ENCODE results near the gene TBX1. TPM values are rescaled to one million over a fixed set of nuclear protein-coding genes. Genes with fewer than 3 reads are reported as not detected.

The TBX1 gene
- total and polyA plus RNA-seq, 2 experiments from 2014 or later = 0.12 to 0.71 TPM

DNA sequence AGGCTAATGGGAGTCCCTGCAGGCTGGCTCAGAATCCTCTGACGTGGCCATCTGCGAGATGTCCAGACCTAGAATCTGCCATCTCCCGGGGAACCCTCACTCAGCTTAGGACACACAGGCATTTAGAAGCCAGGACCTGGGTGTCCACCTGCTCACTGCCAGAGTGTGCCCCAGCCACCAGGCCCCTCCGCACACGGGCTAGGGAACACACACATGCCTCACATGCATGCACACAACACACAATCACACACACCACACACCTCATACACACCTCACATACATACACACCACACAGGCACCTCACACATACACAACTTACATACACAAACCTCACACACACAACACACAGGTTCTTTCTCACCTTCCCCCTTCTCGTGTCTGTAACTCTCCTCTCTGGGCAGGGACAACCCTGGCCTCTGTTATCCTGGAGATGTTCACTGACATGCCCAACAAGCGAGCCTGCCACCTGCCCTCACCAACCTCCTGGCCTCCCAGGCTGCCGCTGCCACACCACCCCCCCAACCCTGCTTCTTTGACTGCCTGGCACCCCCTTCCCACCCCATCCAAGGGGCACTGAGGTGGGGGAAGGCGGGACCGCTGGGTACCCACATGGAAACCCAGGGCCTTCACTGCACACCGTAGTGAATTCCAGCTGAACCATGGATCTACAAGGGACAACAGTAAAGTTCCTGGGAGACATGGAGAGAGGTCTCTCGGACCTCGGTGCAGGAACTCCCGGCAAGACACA, 56.0 kb downstream of the TBX1 start:
- no peak for DNase-seq (ENCODE audit: low read depth in 1 of 2, low spot score in 1 of 2)
- Histone ChIP-seq H3K9me3 (ENCODE audit: low read depth) (no peaks in the 10 kb centered on the region), H3K4me3 (no peak overlapping the region), H3K27me3 (no peaks in the 10 kb centered on the region), H3K27ac (no peak overlapping the region), H3K4me1 (ENCODE audit: low read depth) (no peaks in the 10 kb centered on the region), H3K36me3 (no peaks in the 10 kb centered on the region)
- TF ChIP-seq, protein P1, sequence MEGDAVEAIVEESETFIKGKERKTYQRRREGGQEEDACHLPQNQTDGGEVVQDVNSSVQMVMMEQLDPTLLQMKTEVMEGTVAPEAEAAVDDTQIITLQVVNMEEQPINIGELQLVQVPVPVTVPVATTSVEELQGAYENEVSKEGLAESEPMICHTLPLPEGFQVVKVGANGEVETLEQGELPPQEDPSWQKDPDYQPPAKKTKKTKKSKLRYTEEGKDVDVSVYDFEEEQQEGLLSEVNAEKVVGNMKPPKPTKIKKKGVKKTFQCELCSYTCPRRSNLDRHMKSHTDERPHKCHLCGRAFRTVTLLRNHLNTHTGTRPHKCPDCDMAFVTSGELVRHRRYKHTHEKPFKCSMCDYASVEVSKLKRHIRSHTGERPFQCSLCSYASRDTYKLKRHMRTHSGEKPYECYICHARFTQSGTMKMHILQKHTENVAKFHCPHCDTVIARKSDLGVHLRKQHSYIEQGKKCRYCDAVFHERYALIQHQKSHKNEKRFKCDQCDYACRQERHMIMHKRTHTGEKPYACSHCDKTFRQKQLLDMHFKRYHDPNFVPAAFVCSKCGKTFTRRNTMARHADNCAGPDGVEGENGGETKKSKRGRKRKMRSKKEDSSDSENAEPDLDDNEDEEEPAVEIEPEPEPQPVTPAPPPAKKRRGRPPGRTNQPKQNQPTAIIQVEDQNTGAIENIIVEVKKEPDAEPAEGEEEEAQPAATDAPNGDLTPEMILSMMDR (IDR thresholded peaks at IDR 0.05; ENCODE audit: low read depth, low read length) = no peak

Other genes with a start within 250 kb of the TBX1 start
- gene CLDN5, start 236.4 kb upstream of the TBX1 start, total RNA-seq = 0.74 and 1.0 TPM in 2 replicates
- 0.13 and 0.50 TPM in 2 replicates for gene CLDN5, start 236.4 kb upstream of the TBX1 start, polyA plus RNA-seq
- gene SEPTIN5, start 46.3 kb upstream of the TBX1 start, total RNA-seq = 165 and 303 TPM in 2 replicates
- gene SEPTIN5, start 46.3 kb upstream of the TBX1 start, polyA plus RNA-seq = 129 and 260 TPM in 2 replicates
- gene GP1BB, start 37.2 kb upstream of the TBX1 start, total RNA-seq = 89.4 and 100 TPM in 2 replicates
- gene GP1BB, start 37.2 kb upstream of the TBX1 start, polyA plus RNA-seq = 80.9 and 83.2 TPM in 2 replicates
- 5.3 and 5.5 TPM in 2 replicates for gene GNB1L, start 94.1 kb downstream of the TBX1 start, total RNA-seq
- 3.5 and 9.7 TPM in 2 replicates for gene GNB1L, start 94.1 kb downstream of the TBX1 start, polyA plus RNA-seq
- 19.2 and 20.9 TPM in 2 replicates for gene RTL10, start 94.1 kb downstream of the TBX1 start, total RNA-seq
- 11.9 and 15.7 TPM in 2 replicates for gene RTL10, start 94.1 kb downstream of the TBX1 start, polyA plus RNA-seq
- 41.3 and 51.9 TPM in 2 replicates for gene COMT, start 181.0 kb downstream of the TBX1 start, total RNA-seq
- 33.2 and 35.8 TPM in 2 replicates for gene COMT, start 181.0 kb downstream of the TBX1 start, polyA plus RNA-seq
- 15.6 and 16.1 TPM in 2 replicates for gene TXNRD2, start 181.0 kb downstream of the TBX1 start, total RNA-seq
- gene TXNRD2, start 181.0 kb downstream of the TBX1 start, polyA plus RNA-seq = 21.2 and 24.2 TPM in 2 replicates

Measured in cardiac muscle cell (in vitro differentiated cells and primary cell).